GM18519 (cell line): ENCODE measurements around the gene FRMD4A.
"Not testable (repeated sequence)": the region's sequence is repeated elsewhere in the genome, so short reads cannot be mapped to it uniquely, and the experiment has no call there.

Source experiments
- ATAC-seq: cut with Tn5 transposase; IDR thresholded peaks from one replicate; pipeline ENCODE4 v1.9.1; 2021; ENCODE audit warnings: mild to moderate bottlenecking, moderate library complexity; ENCODE audit not compliant: unreplicated experiment, low FRiP score

FRMD4A gene

GRCh38 chr10:13896146-13896545 lies 434.6 kb downstream of the FRMD4A start:
- ATAC-seq = not testable (repeated sequence)

DNA sequence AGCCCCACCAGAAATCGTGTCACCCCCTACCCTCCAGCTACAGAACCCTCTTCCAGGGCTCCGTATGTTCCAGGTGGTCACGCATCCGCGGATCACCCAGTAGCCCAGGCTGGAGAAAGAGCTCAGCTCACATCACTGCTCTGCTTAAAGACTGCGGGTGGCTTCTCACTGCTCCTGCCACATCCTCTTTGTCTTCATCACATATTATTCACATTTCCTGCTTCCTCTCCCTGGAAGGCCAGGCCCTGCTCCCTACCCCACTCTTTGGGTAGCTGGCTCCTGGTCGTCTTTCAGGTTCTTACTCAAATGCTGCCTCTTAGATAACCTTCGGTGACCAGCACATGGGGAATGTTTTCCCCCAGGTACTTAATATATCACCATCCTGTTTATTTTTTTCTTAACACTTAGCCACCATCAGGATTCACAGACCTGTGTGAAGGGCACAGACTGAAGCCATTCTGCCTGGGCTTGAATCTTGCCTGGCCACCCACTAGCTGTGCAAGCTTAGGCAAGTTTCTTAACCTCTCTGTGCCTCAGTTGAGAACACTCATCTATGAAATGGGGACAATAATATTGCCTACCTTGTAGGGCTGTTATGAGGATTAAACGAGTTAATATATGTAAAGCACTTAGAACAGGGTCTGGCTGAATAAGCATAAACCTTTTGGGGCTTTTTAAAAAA lies 436.2 kb downstream of the FRMD4A start:
- no peak for ATAC-seq

DNA sequence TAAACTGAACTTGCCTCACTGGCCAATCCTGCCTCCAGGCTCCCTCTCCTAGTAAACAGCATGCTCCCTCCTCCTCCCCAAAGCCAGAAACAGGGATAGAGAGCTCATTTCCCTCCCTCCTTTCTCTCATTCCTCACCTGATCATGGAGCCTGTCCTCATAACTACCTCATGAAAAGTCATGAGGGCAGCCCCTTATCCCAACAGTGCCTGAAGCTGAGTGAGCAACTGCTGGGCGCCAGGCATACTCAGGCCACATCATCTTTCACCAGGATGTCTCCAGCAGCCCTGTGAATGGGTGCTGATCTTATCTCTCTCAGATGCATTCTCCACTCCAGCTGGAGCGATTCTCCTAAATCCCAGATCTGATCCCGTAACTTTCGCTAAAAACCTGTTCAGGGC lies 436.8 kb downstream of the FRMD4A start:
- no peak for ATAC-seq

- no peak for ATAC-seq
These were observed 437.9 kb downstream of the FRMD4A start for GRCh38 chr10:13892871-13893270.

DNA sequence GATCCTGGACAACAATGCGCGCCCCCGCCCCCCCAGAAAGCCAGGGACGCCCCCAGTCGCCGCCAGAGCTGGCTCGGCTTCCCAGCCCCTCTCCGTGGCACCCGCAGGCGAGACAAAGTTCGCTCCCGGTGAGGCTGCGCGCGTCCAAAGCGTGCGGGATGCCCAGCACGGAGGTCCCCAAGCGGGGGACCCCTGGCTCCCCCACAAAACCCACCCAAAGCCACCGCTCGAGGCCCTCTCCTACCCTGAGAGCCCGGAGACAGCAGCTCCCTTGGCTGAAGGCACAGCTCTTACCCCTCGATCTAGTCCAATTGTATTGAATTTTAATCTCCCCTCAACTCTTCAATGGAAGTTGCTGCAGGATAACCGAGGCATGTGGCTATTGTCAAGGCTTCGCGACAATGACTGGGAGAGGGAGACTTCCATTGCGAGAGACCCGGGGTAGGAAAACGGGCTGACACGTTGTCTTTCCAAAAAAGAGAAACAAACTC lies 438.7 kb downstream of the FRMD4A start:
- no peak for ATAC-seq

GRCh38 chr10:13891128-13892000 lies 439.4 kb downstream of the FRMD4A start:
- ATAC-seq = no peak

- no peak for ATAC-seq
These were observed 440.2 kb downstream of the FRMD4A start for GRCh38 chr10:13890233-13891127.

DNA sequence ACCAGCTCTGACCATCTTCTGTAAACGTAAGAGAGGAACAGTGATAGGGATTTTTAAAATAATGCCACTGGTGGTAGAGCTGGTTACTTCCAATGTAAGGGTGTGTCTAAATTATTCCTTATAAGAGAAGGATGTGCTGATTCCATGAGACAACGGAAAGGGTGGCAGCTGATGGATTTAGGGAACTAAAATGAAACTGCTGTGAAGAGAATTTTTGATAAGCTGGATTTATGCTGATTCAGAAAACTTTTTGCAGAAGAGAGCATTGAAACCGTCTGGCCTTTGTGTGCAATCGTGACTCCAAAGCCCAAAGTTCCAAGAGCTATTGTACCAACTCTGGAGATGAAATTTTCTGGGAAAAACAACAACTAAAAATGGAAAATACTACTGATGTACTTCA lies 443.0 kb downstream of the FRMD4A start:
- no peak for ATAC-seq

DNA sequence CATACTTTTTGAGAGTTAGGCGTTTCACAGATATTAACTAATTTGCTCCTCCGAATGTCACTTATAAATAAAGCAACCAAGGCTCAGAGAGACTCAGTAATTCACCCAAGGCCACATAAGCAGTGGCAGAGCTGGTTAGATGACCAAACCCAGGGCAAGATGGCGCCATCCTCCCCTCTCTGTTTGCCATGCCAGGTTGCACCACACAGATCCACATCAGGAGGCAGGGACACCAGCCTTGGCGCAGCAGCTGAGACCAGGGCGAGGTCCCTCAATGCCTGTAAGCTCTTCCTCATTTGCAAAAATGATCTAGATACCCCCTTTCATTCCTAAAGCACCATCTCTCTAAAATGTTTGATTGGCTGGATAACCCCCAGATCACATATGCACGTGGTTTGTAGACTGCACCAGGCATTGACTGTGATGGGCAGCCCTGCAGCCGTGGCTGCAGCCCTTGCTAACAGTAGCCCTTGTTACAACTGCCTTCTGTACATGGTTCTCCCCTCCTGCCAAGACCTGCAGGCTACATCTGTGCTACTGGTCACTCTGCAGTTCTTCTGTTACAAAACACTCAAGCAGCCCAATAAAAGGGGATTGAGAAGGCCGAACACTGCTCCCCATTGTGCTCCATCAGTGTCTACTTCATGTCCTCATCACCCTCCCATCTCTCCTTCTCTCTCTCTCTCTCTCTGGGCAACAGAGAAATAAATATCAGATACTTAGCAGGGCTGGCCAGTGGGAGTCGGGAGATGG lies 445.3 kb downstream of the FRMD4A start:
- no peak for ATAC-seq

DNA sequence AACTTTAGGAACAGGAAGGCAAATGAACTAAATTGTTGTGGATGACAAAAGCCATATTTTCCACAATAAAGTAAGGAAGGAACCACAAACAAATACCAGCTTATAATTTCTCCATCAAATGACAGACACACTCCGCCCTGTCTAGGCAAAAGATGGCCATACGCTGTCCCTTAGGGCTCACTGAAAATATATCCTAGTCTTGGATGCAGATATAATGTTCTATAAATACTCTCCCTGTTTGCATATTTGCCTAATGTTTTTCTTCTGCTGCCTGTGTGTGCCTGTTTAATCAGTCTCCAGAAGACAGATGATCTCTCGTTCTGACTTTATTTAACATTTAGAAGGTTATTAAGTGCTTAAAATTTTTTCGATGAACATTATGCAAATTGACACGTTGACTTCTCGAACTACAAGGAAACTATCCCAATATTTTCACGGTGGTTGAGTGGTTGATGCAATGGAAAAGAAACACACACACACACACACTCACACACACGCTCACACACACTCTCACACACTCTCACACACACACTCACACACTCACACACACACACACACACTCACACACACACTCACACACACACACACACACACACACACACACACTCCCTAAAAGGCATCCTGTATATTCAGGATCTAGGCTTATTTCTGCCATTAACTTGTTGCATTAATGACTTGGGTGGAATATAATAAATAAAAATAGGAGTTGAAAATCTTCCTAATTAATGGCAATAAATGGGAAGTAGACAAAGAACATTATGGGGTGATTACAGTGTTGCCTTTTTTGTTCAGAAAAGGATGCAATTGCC lies 446.9 kb downstream of the FRMD4A start:
- ATAC-seq = no peak

GRCh38 chr10:13882119-13882711 lies 448.5 kb downstream of the FRMD4A start:
- ATAC-seq = no peak

- no peak for ATAC-seq
These were observed 450.0 kb downstream of the FRMD4A start for GRCh38 chr10:13880760-13881159.

- ATAC-seq = no peak
These were observed 453.4 kb downstream of the FRMD4A start for GRCh38 chr10:13877154-13877909.

- peak; percentile 49 for ATAC-seq
These were observed 457.5 kb downstream of the FRMD4A start for GRCh38 chr10:13873196-13873595.

- ATAC-seq = no peak
These were observed 458.3 kb downstream of the FRMD4A start for GRCh38 chr10:13872411-13872810.

DNA sequence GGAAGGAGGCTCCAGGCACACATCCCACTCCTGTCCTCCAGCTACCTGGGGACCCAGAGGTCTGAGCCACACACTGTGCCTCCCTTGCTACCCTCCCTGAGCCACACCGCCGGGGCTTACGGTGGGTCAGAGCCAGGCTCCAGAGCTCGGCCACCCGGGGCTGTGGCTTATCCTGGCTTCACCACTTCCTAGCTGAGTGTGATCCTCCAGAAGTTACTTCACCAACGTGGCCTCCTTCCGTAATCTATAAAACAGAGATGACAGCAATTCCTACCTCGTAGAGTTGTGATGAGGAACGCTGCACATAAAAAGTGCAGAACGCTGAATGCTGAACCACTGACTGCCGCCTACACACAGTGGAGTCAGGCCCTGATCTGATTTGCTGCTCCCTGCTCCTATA lies 458.9 kb downstream of the FRMD4A start:
- ATAC-seq = no peak

GRCh38 chr10:13871011-13871410 lies 459.7 kb downstream of the FRMD4A start:
- ATAC-seq = no peak

DNA sequence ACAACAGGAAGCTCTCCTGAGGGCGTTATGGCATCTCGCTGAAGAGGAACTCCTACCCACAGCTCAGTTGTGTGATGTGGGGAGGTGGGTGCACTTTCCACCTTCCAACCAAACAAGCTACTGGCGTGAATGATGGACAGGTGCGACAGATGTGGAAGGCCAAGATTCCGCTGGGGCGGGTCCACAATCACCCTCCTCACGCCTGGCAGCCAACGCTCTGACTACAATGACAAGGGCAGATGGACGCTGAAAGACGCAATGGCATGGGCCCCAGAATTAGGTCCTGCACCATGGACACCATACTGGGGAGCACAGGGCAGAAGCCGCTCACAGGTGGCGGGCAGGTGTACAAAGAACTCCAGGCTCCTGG lies 461.4 kb downstream of the FRMD4A start:
- ATAC-seq = no peak
